HG02588 (cell line): ENCODE measurements around the gene ECI2.
"Not testable (repeated sequence)": the region's sequence is repeated elsewhere in the genome, so short reads cannot be mapped to it uniquely, and the experiment has no call there.

Experiments used
- ATAC-seq: cut with Tn5 transposase; IDR thresholded peaks from one replicate; pipeline ENCODE4 v1.9.1; 2021; ENCODE audit warnings: mild to moderate bottlenecking, moderate library complexity; ENCODE audit not compliant: unreplicated experiment

ECI2 gene

GRCh38 chr6:4105980-4106536, 29.3 kb downstream of the ECI2 start:
- no peak for ATAC-seq

- no peak for ATAC-seq
These were observed 31.4 kb downstream of the ECI2 start for GRCh38 chr6:4103929-4104328.

- ATAC-seq, result no peak
These were observed 32.6 kb downstream of the ECI2 start for GRCh38 chr6:4102687-4103244.

- ATAC-seq, result no peak
These were observed 34.1 kb downstream of the ECI2 start for GRCh38 chr6:4101298-4101697.

GRCh38 chr6:4100655-4101054, 34.7 kb downstream of the ECI2 start:
- no peak for ATAC-seq

- no peak for ATAC-seq
These were observed 42.1 kb downstream of the ECI2 start for GRCh38 chr6:4093288-4093687.

- no peak for ATAC-seq
These were observed 43.4 kb downstream of the ECI2 start for GRCh38 chr6:4091941-4092340.

- ATAC-seq, result not testable (repeated sequence)
These were observed 45.3 kb downstream of the ECI2 start for GRCh38 chr6:4090043-4090442.

- ATAC-seq, result no peak
These were observed 46.7 kb downstream of the ECI2 start for GRCh38 chr6:4088704-4089103.

GRCh38 chr6:4085332-4085700, 50.1 kb downstream of the ECI2 start:
- no peak for ATAC-seq

GRCh38 chr6:4084444-4085331, 50.7 kb downstream of the ECI2 start:
- no peak for ATAC-seq

- no peak for ATAC-seq
These were observed 56.5 kb downstream of the ECI2 start, which contains the start of gene FAM217A for GRCh38 chr6:4078691-4079471. Gene FAM217A, minus strand, starts transcription at chr6:4079137. Its CDS starts 1,723 bp downstream, at chr6:4077414.

- ATAC-seq, result no peak
These were observed 60.7 kb downstream of the ECI2 start for GRCh38 chr6:4074478-4075235.

GRCh38 chr6:4071330-4071729, 64.0 kb downstream of the ECI2 start:
- no peak for ATAC-seq

GRCh38 chr6:4069199-4069598, 66.2 kb downstream of the ECI2 start:
- no peak for ATAC-seq

GRCh38 chr6:4067673-4068072, 67.7 kb downstream of the ECI2 start:
- no peak for ATAC-seq

- ATAC-seq, result no peak
These were observed 69.2 kb downstream of the ECI2 start for GRCh38 chr6:4066029-4066755.
